ENCODE data around the gene CFAP119.

DNA sequence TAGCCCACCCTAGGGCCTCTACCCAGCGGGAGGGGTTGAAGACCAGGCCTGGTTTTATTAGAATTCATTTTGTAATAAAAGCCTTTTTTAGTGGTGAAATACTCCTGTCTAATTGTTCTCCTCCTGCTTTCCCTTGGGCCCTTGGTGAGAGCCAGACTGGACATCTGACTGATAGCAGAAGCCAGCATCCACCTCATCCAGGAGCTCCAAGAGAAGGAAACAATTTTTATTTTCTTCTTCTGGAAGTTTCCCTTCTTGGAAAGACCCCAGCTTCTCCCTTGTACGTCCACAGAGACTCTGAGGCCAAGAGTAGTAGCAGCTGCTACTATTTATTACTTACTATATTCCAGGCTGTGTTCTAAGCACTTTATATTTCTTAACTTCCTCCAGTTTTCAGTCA lies 17.7 kb downstream of the CFAP119 start:
- TF ChIP-seq TAF1 (conservative IDR thresholded peaks at IDR 0.05): no peak
- no peak for TF ChIP-seq CTCF (IDR thresholded peaks at IDR 0.05; ENCODE audit: low read depth, low read length, missing input control)
- TF ChIP-seq YY1 (IDR thresholded peaks at IDR 0.05): no peak
- TF ChIP-seq EGR1 (IDR thresholded peaks at IDR 0.05; ENCODE audit: low read depth in 2 of 2): no peak
- TF ChIP-seq ZBTB33 (IDR thresholded peaks at IDR 0.05): no peak
- no peak for TF ChIP-seq FOXA1 (IDR thresholded peaks at IDR 0.05)
